ENCODE results near the gene PCNX2.
"Not testable (repeated sequence)": the region's sequence is repeated elsewhere in the genome, so short reads cannot be mapped to it uniquely, and the experiment has no call there.

Gene PCNX2

DNA sequence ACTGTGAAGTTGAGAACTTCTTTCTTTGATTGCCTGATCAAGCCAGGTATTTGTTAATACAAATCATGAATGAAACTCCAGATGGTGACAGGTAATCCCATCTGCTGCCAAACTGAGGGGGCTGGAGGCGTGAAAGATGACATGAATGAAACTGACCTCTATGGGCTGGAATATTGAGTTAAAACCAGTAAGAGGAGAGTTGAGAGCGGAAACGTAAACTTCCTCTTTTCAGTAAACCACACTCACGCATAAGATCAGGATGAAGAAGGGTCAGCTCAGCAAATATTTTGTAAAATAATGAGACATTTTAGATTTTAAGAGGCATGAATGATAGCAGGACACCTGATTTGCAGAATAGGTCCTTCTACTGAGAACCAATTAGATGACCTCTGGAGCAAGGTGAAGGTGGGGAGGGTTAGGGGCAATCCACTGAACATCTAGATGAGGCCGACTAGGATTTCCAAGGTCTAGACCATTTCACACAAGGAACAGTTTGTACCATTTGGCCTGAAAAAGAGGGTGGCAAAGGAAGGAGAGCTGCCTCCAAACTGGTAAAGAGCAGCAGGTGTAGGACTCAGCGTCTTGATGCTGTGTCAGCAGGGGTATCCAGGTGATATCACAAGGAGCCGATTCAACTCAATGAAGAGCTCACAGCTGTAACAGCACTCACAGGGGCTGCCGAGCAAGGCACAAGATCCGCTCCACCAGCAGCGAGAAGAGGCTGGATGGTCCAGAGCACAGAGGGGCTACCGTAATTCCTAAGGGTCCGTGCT, 212.6 kb downstream of the PCNX2 start:
- 95% methylated on average over 10 of the region's 12 CpGs for WGBS
- peaks cover 22% of the 10 kb centered on the region for H3K36me3 ChIP-seq (ENCODE audit: insufficient read depth, low read length)
- no peak overlapping the region for H3K4me3 ChIP-seq (ENCODE audit: low read length)
- no peak overlapping the region for H3K9ac ChIP-seq (ENCODE audit: low read depth, low read length)
- no peak overlapping the region for H3K27ac ChIP-seq (ENCODE audit: low read depth, low read length)
- no peaks in the 10 kb centered on the region for H3K4me1 ChIP-seq (ENCODE audit: insufficient read depth, low read length)
- H3K9me3 ChIP-seq (ENCODE audit: insufficient read depth, low read depth, low read length): no peaks in the 10 kb centered on the region
- H3K27me3 ChIP-seq (ENCODE audit: insufficient read depth, low read length): no peaks in the 10 kb centered on the region

GRCh38 chr1:233081735-233082134, 213.8 kb downstream of the PCNX2 start:
- Histone ChIP-seq H3K27ac (ENCODE audit: low read depth, low read length) (no peak overlapping the region), H3K4me3 (ENCODE audit: low read length) (no peak overlapping the region), H3K4me1 (ENCODE audit: insufficient read depth, low read length) (no peaks in the 10 kb centered on the region), H3K36me3 (ENCODE audit: insufficient read depth, low read length) (peaks cover 12% of the 10 kb centered on the region; the same call in 1 of the 2 replicates), H3K9ac (ENCODE audit: low read depth, low read length) (no peak overlapping the region), H3K9me3 (ENCODE audit: insufficient read depth, low read depth, low read length) (no peaks in the 10 kb centered on the region), H3K27me3 (ENCODE audit: insufficient read depth, low read length) (no peaks in the 10 kb centered on the region)
- WGBS: 84% methylated on average over 2 of the region's 2 CpGs

DNA sequence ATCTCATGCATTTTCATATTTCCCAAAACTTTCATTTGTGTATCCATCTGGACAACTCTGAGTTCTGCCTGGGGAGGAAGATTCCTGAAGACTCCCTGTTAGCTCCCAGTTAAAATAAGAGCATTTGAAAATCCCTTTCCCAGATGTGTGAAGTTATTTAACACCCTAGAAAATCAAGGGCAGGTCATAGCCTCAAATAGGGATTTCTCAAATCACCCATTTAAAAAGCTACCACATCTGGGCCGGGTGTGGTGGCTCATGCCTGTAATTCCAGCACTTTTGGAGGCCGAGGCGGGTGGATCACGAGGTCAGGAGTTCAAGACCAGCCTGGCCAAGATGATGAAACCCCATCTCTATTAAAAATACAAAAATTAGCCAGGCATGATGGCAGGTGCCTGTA, 214.7 kb downstream of the PCNX2 start:
- not testable (repeated sequence) for H3K27me3 ChIP-seq (ENCODE audit: insufficient read depth, low read length); H3K4me1 ChIP-seq (ENCODE audit: insufficient read depth, low read length); H3K36me3 ChIP-seq (ENCODE audit: insufficient read depth, low read length); H3K27ac ChIP-seq (ENCODE audit: low read depth, low read length); H3K9ac ChIP-seq (ENCODE audit: low read depth, low read length); H3K9me3 ChIP-seq (ENCODE audit: insufficient read depth, low read depth, low read length); H3K4me3 ChIP-seq (ENCODE audit: low read length)
- WGBS: 92% methylated on average over 4 of the region's 4 CpGs

GRCh38 chr1:233080286-233080685, 215.2 kb downstream of the PCNX2 start:
- peaks cover 10% of the 10 kb centered on the region; the same call in 1 of the 2 replicates for H3K36me3 ChIP-seq (ENCODE audit: insufficient read depth, low read length)
- 96% methylated on average over 3 of the region's 3 CpGs for WGBS
- H3K4me3 ChIP-seq (ENCODE audit: low read length): no peak overlapping the region
- no peaks in the 10 kb centered on the region for H3K4me1 ChIP-seq (ENCODE audit: insufficient read depth, low read length)
- H3K9ac ChIP-seq (ENCODE audit: low read depth, low read length): no peak overlapping the region
- H3K27me3 ChIP-seq (ENCODE audit: insufficient read depth, low read length): no peaks in the 10 kb centered on the region
- H3K27ac ChIP-seq (ENCODE audit: low read depth, low read length): no peak overlapping the region
- H3K9me3 ChIP-seq (ENCODE audit: insufficient read depth, low read depth, low read length): no peaks in the 10 kb centered on the region

- Histone ChIP-seq H3K4me1 (ENCODE audit: insufficient read depth, low read length) (no peaks in the 10 kb centered on the region), H3K27me3 (ENCODE audit: insufficient read depth, low read length) (no peaks in the 10 kb centered on the region), H3K4me3 (ENCODE audit: low read length) (no peak overlapping the region)
Measured at GRCh38 chr1:233079574-233079973, 216.0 kb downstream of the PCNX2 start.

DNA sequence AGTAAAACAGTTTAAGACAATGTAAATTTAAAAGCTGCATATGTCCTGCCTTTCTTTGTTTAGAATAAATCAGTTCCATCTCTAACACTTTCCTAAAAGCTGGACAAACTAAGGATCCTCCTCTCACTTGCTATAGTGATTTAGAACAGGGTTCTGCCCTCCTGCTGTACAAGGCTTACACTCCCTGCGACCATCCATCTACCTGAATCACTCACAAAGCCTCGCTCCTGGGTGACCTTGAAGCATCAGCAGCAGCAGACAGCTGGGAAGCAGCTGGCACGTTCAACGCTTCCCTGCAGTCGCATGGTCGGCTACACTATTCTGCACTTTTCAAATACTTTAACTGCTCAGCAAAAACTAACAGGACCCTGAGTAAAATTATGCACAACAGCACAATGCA, 217.1 kb downstream of the PCNX2 start:
- 90% methylated on average over 6 of the region's 6 CpGs for WGBS
- peaks cover 10% of the 10 kb centered on the region; the same call in 1 of the 2 replicates for H3K9me3 ChIP-seq (ENCODE audit: insufficient read depth, low read depth, low read length)
- H3K27ac ChIP-seq (ENCODE audit: low read depth, low read length): no peak overlapping the region
- no peak overlapping the region for H3K4me3 ChIP-seq (ENCODE audit: low read length)
- no peaks in the 10 kb centered on the region for H3K27me3 ChIP-seq (ENCODE audit: insufficient read depth, low read length)
- no peaks in the 10 kb centered on the region for H3K4me1 ChIP-seq (ENCODE audit: insufficient read depth, low read length)
- H3K9ac ChIP-seq (ENCODE audit: low read depth, low read length): no peak overlapping the region
- H3K36me3 ChIP-seq (ENCODE audit: insufficient read depth, low read length): 0 out of 2 replicates have a peak, but pooled peaks cover 7% of the 10 kb centered on the region

More at GRCh38 chr1:233079574-233079973, 216.0 kb downstream of the PCNX2 start:
- WGBS: 60% methylated on average over 4 of the region's 4 CpGs
- Histone ChIP-seq H3K36me3 (ENCODE audit: insufficient read depth, low read length) (peaks cover 14% of the 10 kb centered on the region; the same call in 1 of the 2 replicates), H3K9me3 (ENCODE audit: insufficient read depth, low read depth, low read length) (0 out of 2 replicates have a peak, but pooled peaks cover 4% of the 10 kb centered on the region), H3K9ac (ENCODE audit: low read depth, low read length) (no peak overlapping the region), H3K27ac (ENCODE audit: low read depth, low read length) (no peak overlapping the region)

- H3K27me3 ChIP-seq (ENCODE audit: insufficient read depth, low read length): no peaks in the 10 kb centered on the region
- no peak overlapping the region for H3K9ac ChIP-seq (ENCODE audit: low read depth, low read length)
- 93% methylated on average over 1 of the region's 1 CpG for WGBS
Measured at GRCh38 chr1:233075915-233076295, 219.6 kb downstream of the PCNX2 start.

GRCh38 chr1:233066087-233066486, 229.4 kb downstream of the PCNX2 start:
- 98% methylated on average over 2 of the region's 2 CpGs for WGBS
- no peak overlapping the region for H3K9ac ChIP-seq (ENCODE audit: low read depth, low read length)
- 0 out of 2 replicates have a peak, but pooled peaks cover 3% of the 10 kb centered on the region for H3K4me1 ChIP-seq (ENCODE audit: insufficient read depth, low read length)
- H3K9me3 ChIP-seq (ENCODE audit: insufficient read depth, low read depth, low read length): peaks cover 13% of the 10 kb centered on the region
- no peaks in the 10 kb centered on the region for H3K27me3 ChIP-seq (ENCODE audit: insufficient read depth, low read length)
- no peak overlapping the region for H3K4me3 ChIP-seq (ENCODE audit: low read length)
- no peak overlapping the region for H3K27ac ChIP-seq (ENCODE audit: low read depth, low read length)
- H3K36me3 ChIP-seq (ENCODE audit: insufficient read depth, low read length): peaks cover 14% of the 10 kb centered on the region; the same call in 1 of the 2 replicates

More at GRCh38 chr1:233075915-233076295, 219.6 kb downstream of the PCNX2 start:
- Histone ChIP-seq H3K27ac (ENCODE audit: low read depth, low read length) (no peak overlapping the region), H3K36me3 (ENCODE audit: insufficient read depth, low read length) (0 out of 2 replicates have a peak, but pooled peaks cover 7% of the 10 kb centered on the region), H3K4me3 (ENCODE audit: low read length) (no peak overlapping the region), H3K9me3 (ENCODE audit: insufficient read depth, low read depth, low read length) (peaks cover 10% of the 10 kb centered on the region; the same call in 1 of the 2 replicates), H3K4me1 (ENCODE audit: insufficient read depth, low read length) (no peaks in the 10 kb centered on the region)

DNA sequence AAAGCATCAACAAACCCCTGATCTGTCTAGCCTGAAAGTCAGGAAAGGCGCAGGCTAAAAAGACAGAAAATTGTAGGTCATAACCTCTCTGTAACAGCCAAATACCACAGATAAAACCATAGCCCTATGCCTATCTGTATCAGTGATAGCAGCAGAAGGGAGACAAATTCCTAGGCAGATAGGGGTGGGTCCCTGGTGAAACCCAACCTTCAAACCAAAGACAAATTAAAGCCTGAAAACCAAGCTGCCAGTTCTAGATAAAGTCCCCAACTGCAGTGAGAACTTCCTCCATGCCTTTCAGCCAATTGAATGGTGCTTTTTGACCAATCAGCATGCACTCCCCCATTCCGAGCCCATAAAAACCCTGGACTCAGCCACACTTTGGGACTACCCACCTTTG, 229.8 kb downstream of the PCNX2 start:
- 97% methylated on average over 2 of the region's 2 CpGs for WGBS
- 0 out of 2 replicates have a peak, but pooled peaks cover 6% of the 10 kb centered on the region for H3K4me1 ChIP-seq (ENCODE audit: insufficient read depth, low read length)

DNA sequence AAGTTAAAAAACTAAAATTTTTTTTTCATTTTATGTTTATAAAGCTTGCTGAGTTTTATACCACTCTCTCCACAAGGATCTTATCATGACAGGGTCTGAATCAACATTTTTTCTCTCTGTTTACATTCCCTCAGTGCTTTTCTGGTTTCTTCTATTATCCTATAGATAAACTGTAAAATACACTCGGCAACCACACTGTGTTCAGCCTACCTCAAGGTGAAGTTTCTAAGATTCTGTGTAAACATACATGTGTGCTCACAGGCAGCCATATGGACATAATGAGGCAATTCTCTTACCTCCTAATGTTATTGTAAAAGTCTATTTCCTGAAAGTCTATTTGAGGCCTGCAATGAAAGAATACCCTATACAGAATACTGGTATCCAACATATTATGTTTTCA, 230.5 kb downstream of the PCNX2 start:
- no peak overlapping the region for H3K9ac ChIP-seq (ENCODE audit: low read depth, low read length)
- no peak overlapping the region for H3K27ac ChIP-seq (ENCODE audit: low read depth, low read length)
- no peak overlapping the region for H3K4me3 ChIP-seq (ENCODE audit: low read length)
- H3K36me3 ChIP-seq (ENCODE audit: insufficient read depth, low read length): peaks cover 14% of the 10 kb centered on the region; the same call in 1 of the 2 replicates
- no peaks in the 10 kb centered on the region for H3K27me3 ChIP-seq (ENCODE audit: insufficient read depth, low read length)
- 100% methylated on average over 1 of the region's 1 CpG for WGBS
- peaks cover 13% of the 10 kb centered on the region for H3K9me3 ChIP-seq (ENCODE audit: insufficient read depth, low read depth, low read length)
- H3K4me1 ChIP-seq (ENCODE audit: insufficient read depth, low read length): 0 out of 2 replicates have a peak, but pooled peaks cover 6% of the 10 kb centered on the region

More for the DNA sequence above, 229.8 kb downstream of the PCNX2 start:
- Histone ChIP-seq H3K27me3 (ENCODE audit: insufficient read depth, low read length) (no peaks in the 10 kb centered on the region), H3K4me3 (ENCODE audit: low read length) (no peak overlapping the region), H3K27ac (ENCODE audit: low read depth, low read length) (no peak overlapping the region), H3K9ac (ENCODE audit: low read depth, low read length) (no peak overlapping the region), H3K9me3 (ENCODE audit: insufficient read depth, low read depth, low read length) (peaks cover 13% of the 10 kb centered on the region), H3K36me3 (ENCODE audit: insufficient read depth, low read length) (peaks cover 14% of the 10 kb centered on the region; the same call in 1 of the 2 replicates)

DNA sequence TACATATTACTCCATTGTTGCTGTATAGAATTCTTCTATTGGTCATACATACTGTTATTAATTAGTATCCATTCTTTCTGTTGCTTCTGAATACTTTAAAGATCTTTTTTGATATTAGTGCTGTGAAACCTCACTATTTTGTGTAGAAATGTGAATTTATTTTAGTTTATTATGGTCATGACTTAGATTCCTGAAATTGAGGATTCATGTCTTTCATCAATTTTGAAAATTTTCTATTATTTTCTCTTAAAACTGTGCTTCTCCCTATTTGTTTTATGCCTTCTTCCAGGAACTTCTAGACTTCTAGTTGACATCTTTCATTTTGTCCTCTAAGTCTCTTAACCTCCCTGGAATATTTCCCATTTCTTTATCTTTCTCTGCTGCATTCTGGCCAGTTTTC, 232.1 kb downstream of the PCNX2 start:
- Histone ChIP-seq H3K4me3 (ENCODE audit: low read length) (no peak overlapping the region), H3K4me1 (ENCODE audit: insufficient read depth, low read length) (0 out of 2 replicates have a peak, but pooled peaks cover 6% of the 10 kb centered on the region), H3K36me3 (ENCODE audit: insufficient read depth, low read length) (peaks cover 14% of the 10 kb centered on the region; the same call in 1 of the 2 replicates), H3K27ac (ENCODE audit: low read depth, low read length) (no peak overlapping the region), H3K27me3 (ENCODE audit: insufficient read depth, low read length) (no peaks in the 10 kb centered on the region), H3K9ac (ENCODE audit: low read depth, low read length) (no peak overlapping the region), H3K9me3 (ENCODE audit: insufficient read depth, low read depth, low read length) (peaks cover 13% of the 10 kb centered on the region)
